NCI-H2171 (cell line): ENCODE results near the gene MRPL42.

Experiments
- DNase-seq: peaks from one replicate; lab custom pipeline; 2025; lab: John Stamatoyannopoulos, UW

Gene MRPL42

GRCh38 chr12:93500201-93500600, 32.9 kb downstream of the MRPL42 start:
- DNase-seq: no peak

GRCh38 chr12:93500667-93501066, 33.4 kb downstream of the MRPL42 start:
- no peak for DNase-seq

- no peak for DNase-seq
Observed at GRCh38 chr12:93502802-93503623, 35.7 kb downstream of the MRPL42 start.

GRCh38 chr12:93507165-93507564, 39.9 kb downstream of the MRPL42 start:
- DNase-seq: no peak

- no peak for DNase-seq
Observed at GRCh38 chr12:93509506-93509905, 42.2 kb downstream of the MRPL42 start.

- no peak for DNase-seq
Observed at GRCh38 chr12:93514853-93515252, 47.5 kb downstream of the MRPL42 start.

- no peak for DNase-seq
Observed at GRCh38 chr12:93518725-93519124, 51.4 kb downstream of the MRPL42 start.

GRCh38 chr12:93519859-93520258, 52.5 kb downstream of the MRPL42 start:
- no peak for DNase-seq

- DNase-seq: no peak
Observed at GRCh38 chr12:93520454-93520853, 53.1 kb downstream of the MRPL42 start.

GRCh38 chr12:93521225-93522080, 54.1 kb downstream of the MRPL42 start:
- DNase-seq: no peak

- DNase-seq: no peak
Observed at GRCh38 chr12:93524386-93525133, 57.2 kb downstream of the MRPL42 start.

- no peak for DNase-seq
Observed at GRCh38 chr12:93526786-93527428, 59.6 kb downstream of the MRPL42 start.

- DNase-seq: no peak
Observed at GRCh38 chr12:93530358-93530757, 63.0 kb downstream of the MRPL42 start.

GRCh38 chr12:93533310-93533709, 66.0 kb downstream of the MRPL42 start:
- DNase-seq: no peak

GRCh38 chr12:93536111-93536765, 68.9 kb downstream of the MRPL42 start:
- no peak for DNase-seq

- DNase-seq: no peak
Observed at GRCh38 chr12:93536766-93537488, 69.6 kb downstream of the MRPL42 start.

GRCh38 chr12:93537769-93538168, 70.5 kb downstream of the MRPL42 start:
- no peak for DNase-seq

GRCh38 chr12:93539821-93540220, 72.5 kb downstream of the MRPL42 start:
- no peak for DNase-seq

- DNase-seq: no peak
Observed at GRCh38 chr12:93540466-93540865, 73.2 kb downstream of the MRPL42 start.

GRCh38 chr12:93541578-93542225, 74.4 kb downstream of the MRPL42 start:
- DNase-seq: no peak
